ENCODE measurements around the gene PCGF2.
A peak's percentile ranks its signal among the peaks of the same experiment; 100 is the strongest.

DNA sequence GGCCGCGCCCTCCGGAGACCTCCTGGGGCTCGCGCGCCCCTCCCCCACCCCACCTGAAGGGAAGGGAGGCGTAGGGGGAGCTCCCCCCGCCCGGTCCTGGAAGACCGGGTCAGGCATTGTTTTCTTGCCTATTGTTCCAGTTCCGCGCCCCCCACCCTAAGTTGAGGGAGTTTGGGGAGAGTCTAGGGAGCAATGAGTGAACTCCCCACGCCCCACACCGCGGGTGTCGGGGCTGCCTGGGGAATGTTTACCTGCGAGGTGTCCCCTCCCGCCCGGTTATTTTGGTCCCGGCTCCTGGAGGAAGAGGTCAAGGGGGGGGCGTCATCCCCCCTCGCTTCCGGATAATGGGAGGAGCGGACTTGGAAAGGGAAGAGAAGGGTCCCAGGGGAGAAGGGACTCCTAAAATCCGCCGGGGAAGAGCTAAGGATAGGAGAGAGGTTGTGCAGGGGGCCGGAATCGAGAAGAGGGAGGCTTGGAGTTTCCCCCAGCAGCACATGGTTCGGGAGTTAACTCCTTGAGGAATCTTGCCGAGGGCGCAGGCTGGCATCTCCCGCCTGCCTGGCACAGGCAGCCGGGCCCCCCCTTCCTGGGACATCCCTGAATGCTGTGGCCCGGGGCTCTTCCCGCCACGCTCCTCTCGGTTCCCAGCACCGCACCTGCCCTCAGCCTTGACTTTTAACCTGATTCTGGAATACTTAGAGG lies 42.2 kb downstream of the PCGF2 start:
- TF ChIP-seq POLR2AphosphoS5 (IDR thresholded peaks at IDR 0.05; ENCODE audit: borderline replicate concordance, low read depth, low read length), result peak; percentile 30; the same call in 1 of the 2 replicates
- TF ChIP-seq EZH2 (IDR thresholded peaks at IDR 0.05), result no peak
- no peak for TF ChIP-seq FOXP2 (optimal IDR thresholded peaks at IDR 0.05; ENCODE audit: control extremely low read depth, extremely low read length, insufficient read depth)
